ENCODE data around the gene PRDM16. TPM values are rescaled to one million over a fixed set of nuclear protein-coding genes. Genes with fewer than 3 reads are reported as not detected.
A peak's percentile ranks its signal among the peaks of the same experiment; 100 is the strongest.

PRDM16 gene
- polyA plus RNA-seq, 1 donor (not counting 4 experiments of a cell fraction or from before 2014, with no cell fraction given), result 0.05 TPM

- H3K36me3 ChIP-seq (ENCODE audit: control insufficient read depth in 2 of 2, extremely low read depth in 1 of 2, insufficient read depth in 2 of 2, low read length in 2 of 2), result no peaks in the 10 kb centered on the region
Measured at GRCh38 chr1:3283849-3284248, 214.8 kb downstream of the PRDM16 start.

GRCh38 chr1:3284691-3285090, 215.7 kb downstream of the PRDM16 start:
- DNase-seq (ENCODE audit: low read depth, low spot score) (no peak), FAIRE-seq (no peak)
- dilution Hi-C loops (cut with MboI; ENCODE audit: extremely low pct_ligation_motif_present, low sequenced_read_pairs), result no loop called here
- Histone ChIP-seq H3K4me3 (ENCODE audit: control insufficient read depth in 2 of 3, extremely low read depth in 1 of 3, insufficient read depth in 2 of 3, low read depth in 1 of 3, low read length in 3 of 3) (no peak overlapping the region), H3K36me3 (ENCODE audit: control insufficient read depth in 2 of 2, extremely low read depth in 1 of 2, insufficient read depth in 2 of 2, low read length in 2 of 2) (no peaks in the 10 kb centered on the region), H3K27me3 (ENCODE audit: control insufficient read depth, extremely low read depth, insufficient read depth, low read length) (peaks cover 4% of the 10 kb centered on the region), H2AFZ (ENCODE audit: control insufficient read depth, low read length) (no peak overlapping the region), H3K79me2 (ENCODE audit: control insufficient read depth, insufficient read depth, low read length) (no peaks in the 10 kb centered on the region), H3K9me1 (ENCODE audit: control insufficient read depth, extremely low read depth, insufficient read depth, low read length) (no peaks in the 10 kb centered on the region), H3K4me1 (ENCODE audit: control insufficient read depth, extremely low read depth, insufficient read depth, low read length) (no peaks in the 10 kb centered on the region), H3K9ac (ENCODE audit: control insufficient read depth, extremely low read depth, insufficient read depth, low read length) (no peak overlapping the region), H4K20me1 (ENCODE audit: control insufficient read depth, extremely low read depth, insufficient read depth, low read length) (no peaks in the 10 kb centered on the region), H3K4me2 (ENCODE audit: control insufficient read depth, extremely low read depth, insufficient read depth, low read depth, low read length) (no peak overlapping the region), H3K9me3 (ENCODE audit: control insufficient read depth, low read depth, low read length) (no peaks in the 10 kb centered on the region), H3K27ac (ENCODE audit: control insufficient read depth, insufficient read depth, low read length) (no peak overlapping the region)
- TF ChIP-seq EZH2 (IDR thresholded peaks at IDR 0.05; ENCODE audit: low read length), result no peak
- TF ChIP-seq, protein P1, sequence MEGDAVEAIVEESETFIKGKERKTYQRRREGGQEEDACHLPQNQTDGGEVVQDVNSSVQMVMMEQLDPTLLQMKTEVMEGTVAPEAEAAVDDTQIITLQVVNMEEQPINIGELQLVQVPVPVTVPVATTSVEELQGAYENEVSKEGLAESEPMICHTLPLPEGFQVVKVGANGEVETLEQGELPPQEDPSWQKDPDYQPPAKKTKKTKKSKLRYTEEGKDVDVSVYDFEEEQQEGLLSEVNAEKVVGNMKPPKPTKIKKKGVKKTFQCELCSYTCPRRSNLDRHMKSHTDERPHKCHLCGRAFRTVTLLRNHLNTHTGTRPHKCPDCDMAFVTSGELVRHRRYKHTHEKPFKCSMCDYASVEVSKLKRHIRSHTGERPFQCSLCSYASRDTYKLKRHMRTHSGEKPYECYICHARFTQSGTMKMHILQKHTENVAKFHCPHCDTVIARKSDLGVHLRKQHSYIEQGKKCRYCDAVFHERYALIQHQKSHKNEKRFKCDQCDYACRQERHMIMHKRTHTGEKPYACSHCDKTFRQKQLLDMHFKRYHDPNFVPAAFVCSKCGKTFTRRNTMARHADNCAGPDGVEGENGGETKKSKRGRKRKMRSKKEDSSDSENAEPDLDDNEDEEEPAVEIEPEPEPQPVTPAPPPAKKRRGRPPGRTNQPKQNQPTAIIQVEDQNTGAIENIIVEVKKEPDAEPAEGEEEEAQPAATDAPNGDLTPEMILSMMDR (optimal IDR thresholded peaks at IDR 0.05 in 1 of 3, IDR thresholded peaks at IDR 0.05 in 1 of 3, conservative IDR thresholded peaks at IDR 0.05 in 1 of 3; ENCODE audit: extremely low read depth in 1 of 3, insufficient read depth in 2 of 3, low read length in 3 of 3), result no peak

More at GRCh38 chr1:3283849-3284248, 214.8 kb downstream of the PRDM16 start:
- no peak for TF ChIP-seq EZH2 (IDR thresholded peaks at IDR 0.05; ENCODE audit: low read length)
- TF ChIP-seq, protein P1 (optimal IDR thresholded peaks at IDR 0.05 in 1 of 3, IDR thresholded peaks at IDR 0.05 in 1 of 3, conservative IDR thresholded peaks at IDR 0.05 in 1 of 3; ENCODE audit: extremely low read depth in 1 of 3, insufficient read depth in 2 of 3, low read length in 3 of 3), result peak in 2 of 3 experiments; percentile 29 to 53
- Histone ChIP-seq H3K9me3 (ENCODE audit: control insufficient read depth, low read depth, low read length) (no peaks in the 10 kb centered on the region), H3K9me1 (ENCODE audit: control insufficient read depth, extremely low read depth, insufficient read depth, low read length) (no peaks in the 10 kb centered on the region), H2AFZ (ENCODE audit: control insufficient read depth, low read length) (no peak overlapping the region), H4K20me1 (ENCODE audit: control insufficient read depth, extremely low read depth, insufficient read depth, low read length) (no peaks in the 10 kb centered on the region), H3K4me2 (ENCODE audit: control insufficient read depth, extremely low read depth, insufficient read depth, low read depth, low read length) (no peak overlapping the region), H3K4me3 (ENCODE audit: control insufficient read depth in 2 of 3, extremely low read depth in 1 of 3, insufficient read depth in 2 of 3, low read depth in 1 of 3, low read length in 3 of 3) (no peak overlapping the region), H3K4me1 (ENCODE audit: control insufficient read depth, extremely low read depth, insufficient read depth, low read length) (no peaks in the 10 kb centered on the region), H3K9ac (ENCODE audit: control insufficient read depth, extremely low read depth, insufficient read depth, low read length) (no peak overlapping the region), H3K79me2 (ENCODE audit: control insufficient read depth, insufficient read depth, low read length) (no peaks in the 10 kb centered on the region), H3K27me3 (ENCODE audit: control insufficient read depth, extremely low read depth, insufficient read depth, low read length) (peaks cover 4% of the 10 kb centered on the region), H3K27ac (ENCODE audit: control insufficient read depth, insufficient read depth, low read length) (no peak overlapping the region)
- FAIRE-seq, result no peak
- no peak for DNase-seq (ENCODE audit: low read depth, low spot score)
- dilution Hi-C loops (cut with MboI; ENCODE audit: extremely low pct_ligation_motif_present, low sequenced_read_pairs), result no loop called here
